Urinary bladder (tissue), 4 donors: ENCODE data around the gene CR1. TPM values are rescaled to one million over a fixed set of nuclear protein-coding genes. Genes with fewer than 3 reads are reported as not detected.

ENCODE experiments used
- DNase-seq: peaks from one replicate; pipeline ENCODE4 v3.0.0-alpha.2; 2015; ENCODE audit errors: extremely low spot score
- H3K27ac ChIP-seq: one replicate; pipeline ENCODE4 v1.5.1; 2013; ENCODE audit warnings: low read depth, mild to moderate bottlenecking, moderate library complexity
- H3K36me3 ChIP-seq: one replicate; pipeline ENCODE4 v1.6.1; 2013; ENCODE audit warnings: mild to moderate bottlenecking, moderate library complexity; ENCODE audit not compliant: insufficient read depth
- H3K4me1 ChIP-seq: one replicate; pipeline ENCODE4 v1.6.1; 2013; ENCODE audit warnings: mild to moderate bottlenecking, moderate library complexity; ENCODE audit not compliant: insufficient read depth
- H3K4me3 ChIP-seq: one replicate; pipeline ENCODE4 v1.5.1; 2013; ENCODE audit warnings: low read depth, low read length
- whole genome bisulfite sequencing: extraction: QIAGEN DNeasy Blood & Tissue Kit; methylation state at CpG from one replicate; pipeline ENCODE4 v1.1.7; 2013; 5-methylcytosine and 5-hydroxymethylcytosine counted together
- polyA plus RNA-seq: library from polyadenylated mRNA; stranded (reverse); fragments of 200-250 nt; gene quantifications from one replicate; pipeline ENCODE4 v1.2.3, GENCODE V29; 2013
- total RNA-seq: library from RNA; depleted of rRNA; stranded (reverse); fragments of >200 nt; gene quantifications from one replicate; pipeline ENCODE4 v1.2.3, GENCODE V29; 2014
- donor health status: healthy with polysubstance abuse.
- donor health status: healthy.

CR1 gene
- total RNA-seq (6.7 TPM), polyA plus RNA-seq (1.7 TPM)

- H3K36me3 ChIP-seq: no peaks in the 10 kb centered on the region
- peak within 1 kb of the TSS; percentile 33 for H3K4me3 ChIP-seq
- H3K27ac ChIP-seq: no peak within 1 kb of the TSS
- DNase-seq: no peak
- 3% methylated on average over 68 of the region's 68 CpGs for WGBS
- no peaks in the 10 kb centered on the region for H3K4me1 ChIP-seq
Measured at GRCh38 chr1:207495801-207496792, at the start of gene CR1. CR1 (plus strand) TSS chr1:207496157; CDS start chr1:207496268, 111 bp downstream.

GRCh38 chr1:207453710-207454045, 42.3 kb upstream of the CR1 start:
- WGBS: 22% methylated on average over 1 of the region's 1 CpG
- Histone ChIP-seq H3K27ac (no peak overlapping the region), H3K36me3 (no peaks in the 10 kb centered on the region), H3K4me3 (peak overlapping the region; percentile 26), H3K4me1 (no peaks in the 10 kb centered on the region)
- DNase-seq: no peak

- under 1% methylated on average over 75 of the region's 75 CpGs for WGBS
- peak within 1 kb of the TSS; percentile 26 for H3K4me3 ChIP-seq
- DNase-seq: no peak
- H3K36me3 ChIP-seq: no peaks in the 10 kb centered on the region
- no peak within 1 kb of the TSS for H3K27ac ChIP-seq
- no peaks in the 10 kb centered on the region for H3K4me1 ChIP-seq
Measured at GRCh38 chr1:207454046-207454964, 41.7 kb upstream of the CR1 start, which contains the start of gene CR2. CR2 (plus strand) TSS chr1:207454328; CDS start chr1:207454419, 91 bp downstream.

GRCh38 chr1:207455183-207455754, 40.7 kb upstream of the CR1 start:
- H3K27ac ChIP-seq: no peak overlapping the region
- no peaks in the 10 kb centered on the region for H3K4me1 ChIP-seq
- H3K36me3 ChIP-seq: no peaks in the 10 kb centered on the region
- no peak for DNase-seq
- 38% methylated on average over 6 of the region's 6 CpGs for WGBS
- no peak overlapping the region for H3K4me3 ChIP-seq

GRCh38 chr1:207458414-207458813, 37.5 kb upstream of the CR1 start:
- Histone ChIP-seq H3K4me3 (no peak overlapping the region), H3K36me3 (no peaks in the 10 kb centered on the region), H3K27ac (no peak overlapping the region), H3K4me1 (no peaks in the 10 kb centered on the region)
- WGBS: 91% methylated on average over 1 of the region's 1 CpG
- DNase-seq: no peak

GRCh38 chr1:207459008-207459407, 36.9 kb upstream of the CR1 start:
- H3K27ac ChIP-seq: no peak overlapping the region
- H3K36me3 ChIP-seq: no peaks in the 10 kb centered on the region
- no peak for DNase-seq
- H3K4me3 ChIP-seq: no peak overlapping the region
- H3K4me1 ChIP-seq: no peaks in the 10 kb centered on the region
- WGBS: 87% methylated on average over 2 of the region's 2 CpGs

GRCh38 chr1:207461649-207462048, 34.3 kb upstream of the CR1 start:
- no peaks in the 10 kb centered on the region for H3K36me3 ChIP-seq
- no peak overlapping the region for H3K27ac ChIP-seq
- DNase-seq: no peak
- 65% methylated on average over 1 of the region's 1 CpG for WGBS
- no peak overlapping the region for H3K4me3 ChIP-seq
- H3K4me1 ChIP-seq: no peaks in the 10 kb centered on the region

- Histone ChIP-seq H3K4me3 (no peak overlapping the region), H3K36me3 (no peaks in the 10 kb centered on the region), H3K27ac (no peak overlapping the region), H3K4me1 (no peaks in the 10 kb centered on the region)
- no peak for DNase-seq
Measured at GRCh38 chr1:207462535-207462934, 33.4 kb upstream of the CR1 start.

- Histone ChIP-seq H3K4me1 (no peaks in the 10 kb centered on the region), H3K4me3 (no peak overlapping the region)
Measured at GRCh38 chr1:207463021-207463420, 32.9 kb upstream of the CR1 start.

GRCh38 chr1:207463571-207463970, 32.4 kb upstream of the CR1 start:
- WGBS: 59% methylated on average over 3 of the region's 3 CpGs
- Histone ChIP-seq H3K4me1 (no peaks in the 10 kb centered on the region), H3K27ac (no peak overlapping the region), H3K36me3 (no peaks in the 10 kb centered on the region), H3K4me3 (no peak overlapping the region)
- DNase-seq: no peak

More at GRCh38 chr1:207463021-207463420, 32.9 kb upstream of the CR1 start:
- H3K36me3 ChIP-seq: no peaks in the 10 kb centered on the region
- no peak overlapping the region for H3K27ac ChIP-seq
- no peak for DNase-seq

GRCh38 chr1:207470927-207471326, 25.0 kb upstream of the CR1 start:
- DNase-seq: no peak
- 82% methylated on average over 2 of the region's 2 CpGs for WGBS
- no peak overlapping the region for H3K4me3 ChIP-seq
- H3K27ac ChIP-seq: no peak overlapping the region
- H3K36me3 ChIP-seq: no peaks in the 10 kb centered on the region
- no peaks in the 10 kb centered on the region for H3K4me1 ChIP-seq

- H3K4me1 ChIP-seq: no peaks in the 10 kb centered on the region
- H3K4me3 ChIP-seq: no peak overlapping the region
- no peak overlapping the region for H3K27ac ChIP-seq
- DNase-seq: no peak
- no peaks in the 10 kb centered on the region for H3K36me3 ChIP-seq
- 88% methylated on average over 1 of the region's 1 CpG for WGBS
Measured at GRCh38 chr1:207474210-207474609, 21.7 kb upstream of the CR1 start.

- no peak overlapping the region for H3K27ac ChIP-seq
- H3K36me3 ChIP-seq: no peaks in the 10 kb centered on the region
- no peaks in the 10 kb centered on the region for H3K4me1 ChIP-seq
- no peak for DNase-seq
- no peak overlapping the region for H3K4me3 ChIP-seq
- 87% methylated on average over 3 of the region's 3 CpGs for WGBS
Measured at GRCh38 chr1:207486198-207486597, 9.8 kb upstream of the CR1 start.
